GM23338 (cell line): ENCODE measurements around the gene STAT6. TPM values are rescaled to one million over a fixed set of nuclear protein-coding genes. Genes with fewer than 3 reads are reported as not detected.

Experiments
- ATAC-seq: fragments of 200-7000 bp; cut with Tn5 transposase; 3 replicates; pipeline ENCODE4 v1.9.1; 2020
- DNase-seq: peaks from one replicate; pipeline ENCODE4 v3.0.0-alpha.2; 2015; ENCODE audit warnings: low spot score
- H2AFZ ChIP-seq: fragments of 200-600 bp; sonication (generic); 2 replicates; pipeline ENCODE4 v1.8.0; 2016; ENCODE audit warnings: antibody characterized with exemption, mild to moderate bottlenecking, moderate library complexity
- H3F3A ChIP-seq: fragments of 200-600 bp; sonication (generic); replicated peaks from 2 replicates; pipeline ENCODE4 v1.8.0; 2017; ENCODE audit warnings: antibody characterized with exemption, mixed run types, low read depth
- H3K27ac ChIP-seq: fragments of 200-600 bp; sonication (generic); 2 replicates; pipeline ENCODE4 v1.6.1; 2016; ENCODE audit warnings: low read depth
- H3K27me3 ChIP-seq: fragments of 200-600 bp; sonication (generic); 2 replicates; pipeline ENCODE4 v1.8.0; 2016; ENCODE audit warnings: mild to moderate bottlenecking, mixed run types, moderate library complexity; ENCODE audit not compliant: insufficient read depth
- H3K36me3 ChIP-seq: fragments of 200-600 bp; sonication (generic); 2 replicates; pipeline ENCODE4 v1.8.0; 2016; ENCODE audit warnings: mild to moderate bottlenecking; ENCODE audit not compliant: insufficient read depth
- H3K4me1 ChIP-seq: fragments of 200-600 bp; sonication (generic); 2 replicates; pipeline ENCODE4 v1.8.0; 2016; ENCODE audit warnings: mild to moderate bottlenecking, moderate library complexity; ENCODE audit not compliant: insufficient read depth
- H3K4me2 ChIP-seq: fragments of 200-600 bp; sonication (generic); 2 replicates; pipeline ENCODE4 v1.7.1; 2017; ENCODE audit warnings: mixed run types
- H3K4me3 ChIP-seq: fragments of 200-600 bp; sonication (generic); 2 replicates; pipeline ENCODE4 v1.6.1; 2016; ENCODE audit warnings: mixed run types
- H3K79me2 ChIP-seq: fragments of 200-600 bp; sonication (generic); replicated peaks from 2 replicates; pipeline ENCODE4 v1.8.0; 2017; ENCODE audit warnings: mild to moderate bottlenecking; ENCODE audit not compliant: insufficient read depth
- H3K9me2 ChIP-seq: fragments of 200-600 bp; sonication (generic); 2 replicates; pipeline ENCODE4 v1.8.0; 2017; ENCODE audit not compliant: insufficient read depth
- H4K20me1 ChIP-seq: fragments of 200-600 bp; sonication (generic); replicated peaks from 2 replicates; pipeline ENCODE4 v1.8.0; 2017; ENCODE audit warnings: mild to moderate bottlenecking; ENCODE audit not compliant: insufficient read depth
- H3K27ac Mint-ChIP-seq: 2 replicates; pipeline ENCODE4 v1.8.0; 2020; ENCODE audit warnings: inconsistent platforms, mild to moderate bottlenecking, moderate library complexity, mixed read lengths
- H3K27me3 Mint-ChIP-seq: 3 replicates; pipeline ENCODE4 v1.8.0; 2022; ENCODE audit warnings: low read depth, mild to moderate bottlenecking, moderate library complexity, mixed read lengths, inconsistent platforms; ENCODE audit not compliant: insufficient read depth, poor library complexity
- H3K36me3 Mint-ChIP-seq: 3 replicates; pipeline ENCODE4 v1.8.0; 2021; ENCODE audit warnings: low read depth, mild to moderate bottlenecking, inconsistent platforms, moderate library complexity, mixed read lengths
- H3K4me1 Mint-ChIP-seq: 3 replicates; pipeline ENCODE4 v1.8.0; 2020; ENCODE audit warnings: mild to moderate bottlenecking, inconsistent platforms, mixed read lengths
- H3K4me3 Mint-ChIP-seq: 3 replicates; pipeline ENCODE4 v1.8.0; 2021; ENCODE audit warnings: moderate library complexity, mild to moderate bottlenecking, inconsistent platforms, mixed read lengths
- H3K9me3 Mint-ChIP-seq: 3 replicates; pipeline ENCODE4 v1.8.0; 2020; ENCODE audit warnings: moderate library complexity, mild to moderate bottlenecking, inconsistent platforms, mixed read lengths
- CREB1 ChIP-seq: fragments of 250-450 bp; sonication (Bioruptor Pico); IDR thresholded peaks from 2 replicates; pipeline ENCODE4 v1.5.0; 2020; ENCODE audit warnings: low read depth, mild to moderate bottlenecking, moderate library complexity
- CTCF ChIP-seq, 2 experiments: fragments of 200-600 bp in 1 of 2; sonication (generic) in 1 of 2; conservative IDR thresholded peaks; 2 replicates each; pipeline versions ENCODE4 v1.5.1 to v1.6.1; 2016 to 2017; ENCODE audit warnings: antibody characterized with exemption in 2 of 2, low read depth in 2 of 2, mild to moderate bottlenecking in 2 of 2, moderate library complexity in 1 of 2
- EZH2 ChIP-seq: fragments of 200-600 bp; sonication (generic); IDR thresholded peaks from one replicate; pipeline ENCODE4 v1.8.0; 2017; ENCODE audit warnings: antibody characterized with exemption, mild to moderate bottlenecking, low read depth; ENCODE audit not compliant: unreplicated experiment
- ZNF462 ChIP-seq: fragments of 250-450 bp; sonication (Bioruptor Pico); IDR thresholded peaks from 2 replicates; pipeline ENCODE4 v1.5.0; 2020; ENCODE audit warnings: mild to moderate bottlenecking, moderate library complexity
- polyA plus RNA-seq: library from polyadenylated mRNA; unstranded; fragments of >200 nt; fragmentation: Nextera tagmentation; extraction: Ambion mirVana; gene quantifications from 2 replicates; pipeline ENCODE4 v1.2.1, GENCODE V29; 2016
- total RNA-seq: library from RNA; depleted of rRNA; stranded (reverse); fragments of >200 nt; shearing (Covaris generic); gene quantifications from 2 replicates; pipeline ENCODE4 v1.2.3, GENCODE V29; 2014

Gene STAT6
- total and polyA plus RNA-seq, 2 experiments from 2014 or later: 14.3 to 28.1 TPM

- peak overlapping the region; percentile 25 for H3K4me3 Mint-ChIP-seq
Measured at GRCh38 chr12:57133013-57133569, 21.9 kb upstream of the STAT6 start.

GRCh38 chr12:57131896-57132744, 21.0 kb upstream of the STAT6 start:
- DNase-seq: peak; percentile 30
- ATAC-seq: no peak
- H4K20me1 ChIP-seq: peaks cover 39% of the 10 kb centered on the region
- no peak for TF ChIP-seq ZNF462 (CRISPR knock-in tag)
- no peak for TF ChIP-seq EZH2
- no peak for TF ChIP-seq CTCF (conservative IDR thresholded peaks at IDR 0.05; ENCODE audit: low read depth in 2 of 2)

More at GRCh38 chr12:57133013-57133569, 21.9 kb upstream of the STAT6 start:
- peak; percentile 52 for DNase-seq
- peak overlapping the region; percentile 93 for H3K27ac ChIP-seq
- TF ChIP-seq CREB1 (CRISPR knock-in tag): no peak
- TF ChIP-seq CTCF (conservative IDR thresholded peaks at IDR 0.05; ENCODE audit: low read depth in 2 of 2): peak in 1 of 2 experiments; percentile 23; a peak in 2 of 4 replicates
- peak overlapping the region; percentile 23; the same call in 1 of the 2 replicates for H3K27ac Mint-ChIP-seq
- no peaks in the 10 kb centered on the region for H3K9me3 Mint-ChIP-seq
- H3K9me2 ChIP-seq: no peaks in the 10 kb centered on the region
- H3K4me3 ChIP-seq: peak overlapping the region; percentile 38
- H3K79me2 ChIP-seq: peaks cover 91% of the 10 kb centered on the region
- H3K36me3 Mint-ChIP-seq: peaks cover 27% of the 10 kb centered on the region
- peaks cover 60% of the 10 kb centered on the region for H3K4me1 ChIP-seq
- peaks cover 37% of the 10 kb centered on the region for H3K27me3 Mint-ChIP-seq
- H4K20me1 ChIP-seq: peaks cover 39% of the 10 kb centered on the region
- H3K27me3 ChIP-seq: no peaks in the 10 kb centered on the region
- peaks cover 3% of the 10 kb centered on the region; the same call in 1 of the 2 replicates for H3K36me3 ChIP-seq
- H3F3A ChIP-seq: 0 out of 2 replicates have a peak, but pooled peaks cover 17% of the 10 kb centered on the region
- peak overlapping the region; percentile 93 for H3K4me2 ChIP-seq
- no peak for ATAC-seq
- no peak overlapping the region for H2AFZ ChIP-seq
- peaks cover 76% of the 10 kb centered on the region for H3K4me1 Mint-ChIP-seq

More at GRCh38 chr12:57131896-57132744, 21.0 kb upstream of the STAT6 start:
- Mint-ChIP-seq H3K4me3 (peak overlapping the region; percentile 86), H3K9me3 (no peaks in the 10 kb centered on the region), H3K27ac (peak overlapping the region; percentile 37; the same call in 1 of the 2 replicates), H3K36me3 (peaks cover 22% of the 10 kb centered on the region), H3K27me3 (peaks cover 40% of the 10 kb centered on the region), H3K4me1 (peaks cover 70% of the 10 kb centered on the region)
- H3K4me3 ChIP-seq: peak overlapping the region; percentile 98
- no peak overlapping the region for H2AFZ ChIP-seq
- peak overlapping the region; percentile 93 for H3K4me2 ChIP-seq
- H3K27me3 ChIP-seq: no peaks in the 10 kb centered on the region
- H3K9me2 ChIP-seq: no peaks in the 10 kb centered on the region
- H3K36me3 ChIP-seq: peaks cover 3% of the 10 kb centered on the region; the same call in 1 of the 2 replicates
- H3K79me2 ChIP-seq: peaks cover 81% of the 10 kb centered on the region
- peaks cover 60% of the 10 kb centered on the region for H3K4me1 ChIP-seq
- H3F3A ChIP-seq: peaks cover 18% of the 10 kb centered on the region; the same call in 1 of the 2 replicates
- peak overlapping the region; percentile 93 for H3K27ac ChIP-seq
